Body of pancreas (tissue), 4 donors: ENCODE results near the gene L3MBTL1. TPM values are rescaled to one million over a fixed set of nuclear protein-coding genes. Genes with fewer than 3 reads are reported as not detected.

Experiments used
- ATAC-seq: fragments of 150-250 bp; one replicate; pipeline ENCODE4 v1.9.1; 2016
- DNase-seq, 4 donors: peaks; one replicate each; pipeline ENCODE4 v3.0.0-alpha.2; 2019
- H3K27ac ChIP-seq, 4 donors: fragments of 200-600 bp; sonication (generic); 1 replicate in 3 of 4; 2 replicates in 1 of 4; pipeline versions ENCODE4 v1.5.1 to v1.6.1; 2016 to 2019; ENCODE audit warnings: mild to moderate bottlenecking in 1 of 4, mixed read lengths in 1 of 4, moderate library complexity in 1 of 4
- H3K27me3 ChIP-seq, 2 donors: fragments of 200-600 bp; sonication (generic); one replicate each; pipeline ENCODE4 v1.6.0; 2016; ENCODE audit warnings: mild to moderate bottlenecking in 1 of 2
- H3K36me3 ChIP-seq, 2 donors: fragments of 200-600 bp; sonication (generic); replicated peaks in 1 of 2; 2 replicates each; pipeline ENCODE4 v1.5.1; 2016; ENCODE audit warnings: low read depth in 2 of 2; ENCODE audit not compliant: insufficient read depth in 1 of 2
- H3K4me1 ChIP-seq: fragments of 200-600 bp; sonication (generic); one replicate; pipeline ENCODE4 v1.6.0; 2016
- H3K4me3 ChIP-seq, 2 donors: fragments of 200-600 bp; sonication (generic); 1 replicate in 1 of 2; 2 replicates in 1 of 2; pipeline ENCODE4 v1.5.1; 2016 to 2019
- H3K9me3 ChIP-seq, 3 donors: fragments of 200-600 bp; sonication (generic); 1 replicate in 2 of 3; 2 replicates in 1 of 3; pipeline ENCODE4 v1.5.1; 2016
- CTCF ChIP-seq, 7 experiments: fragments of 450-650 bp in 4 of 7; fragments of 200-600 bp in 3 of 7; sonication (generic) in 3 of 7; IDR thresholded peaks; one replicate each; pipeline ENCODE4 v1.5.1; 2016 to 2019; ENCODE audit warnings: antibody characterized with exemption in 7 of 7
- POLR2A ChIP-seq, 3 donors: fragments of 450-650 bp; IDR thresholded peaks; one replicate each; pipeline ENCODE4 v1.6.1; 2016; ENCODE audit warnings: antibody characterized with exemption in 3 of 3, mild to moderate bottlenecking in 2 of 3
- WGBS, 2 donors: methylation state at CpG; one replicate each; pipeline ENCODE4 v1.1.5; 2017; 5-methylcytosine and 5-hydroxymethylcytosine counted together
- intact Hi-C: fragments of 100-400 bp; cut with DNase I; formaldehyde crosslinking; loops from one replicate; pipeline ENCODE4 v1.15.1; 2023
- total RNA-seq, 2 donors: library from RNA; depleted of rRNA; stranded (reverse); fragments of >200 nt; gene quantifications; one replicate each; pipeline ENCODE4 v1.1.0, GENCODE V29; 2016

Gene L3MBTL1
- total RNA-seq, 2 donors from 2014 or later: 4.9 to 10.1 TPM

GRCh38 chr20:43540673-43541060 is 33.2 kb downstream of the L3MBTL1 start:
- 97% methylated on average over 7 of the region's 7 CpGs for WGBS, 2 donors
- intact Hi-C loops: no loop called here
- DNase-seq (no peak), ATAC-seq (no peak)
- TF ChIP-seq CTCF (IDR thresholded peaks at IDR 0.05) (no peak), POLR2A (IDR thresholded peaks at IDR 0.05) (no peak)
- Histone ChIP-seq H3K4me1 (peaks cover 15% of the 10 kb centered on the region), H3K27me3 (no peaks in the 10 kb centered on the region), H3K4me3 (no peak overlapping the region), H3K36me3 (no peaks in the 10 kb centered on the region), H3K9me3 (no peaks in the 10 kb centered on the region), H3K27ac (no peak overlapping the region)

GRCh38 chr20:43541214-43541613 is 33.7 kb downstream of the L3MBTL1 start:
- H3K9me3 ChIP-seq: no peaks in the 10 kb centered on the region
- ATAC-seq: no peak
- TF ChIP-seq CTCF (IDR thresholded peaks at IDR 0.05): no peak
- TF ChIP-seq POLR2A (IDR thresholded peaks at IDR 0.05): no peak

GRCh38 chr20:43542161-43542560 is 34.7 kb downstream of the L3MBTL1 start:
- Histone ChIP-seq H3K4me3 (no peak overlapping the region), H3K27me3 (no peaks in the 10 kb centered on the region), H3K36me3 (no peaks in the 10 kb centered on the region), H3K4me1 (peaks cover 15% of the 10 kb centered on the region), H3K27ac (no peak overlapping the region), H3K9me3 (no peaks in the 10 kb centered on the region)
- intact Hi-C loops: no loop called here
- ATAC-seq (no peak), DNase-seq (no peak)
- WGBS, 2 donors: 65 to 70% methylated on average over 5 of the region's 5 CpGs
- TF ChIP-seq CTCF (IDR thresholded peaks at IDR 0.05): no peak
- TF ChIP-seq POLR2A (IDR thresholded peaks at IDR 0.05): no peak

More at GRCh38 chr20:43541214-43541613, 33.7 kb downstream of the L3MBTL1 start:
- intact Hi-C loops: no loop called here
- H3K4me3 ChIP-seq: no peak overlapping the region
- peaks cover 15% of the 10 kb centered on the region for H3K4me1 ChIP-seq
- H3K27ac ChIP-seq: no peak overlapping the region
- H3K27me3 ChIP-seq: no peaks in the 10 kb centered on the region
- DNase-seq: no peak
- no peaks in the 10 kb centered on the region for H3K36me3 ChIP-seq
- 67% methylated on average over 2 of the region's 2 CpGs for WGBS, 2 donors

GRCh38 chr20:43542674-43543073 is 35.2 kb downstream of the L3MBTL1 start:
- ATAC-seq (no peak), DNase-seq (no peak)
- Histone ChIP-seq H3K27ac (no peak overlapping the region), H3K27me3 (no peaks in the 10 kb centered on the region), H3K4me1 (peaks cover 15% of the 10 kb centered on the region), H3K4me3 (no peak overlapping the region), H3K9me3 (no peaks in the 10 kb centered on the region), H3K36me3 (no peaks in the 10 kb centered on the region)
- TF ChIP-seq POLR2A (IDR thresholded peaks at IDR 0.05): no peak
- no peak for TF ChIP-seq CTCF (IDR thresholded peaks at IDR 0.05)
- WGBS, 2 donors: 71 to 76% methylated on average over 4 of the region's 4 CpGs
- intact Hi-C loops: no loop called here

- Histone ChIP-seq H3K4me1 (peaks cover 15% of the 10 kb centered on the region), H3K4me3 (no peak overlapping the region), H3K27ac (no peak overlapping the region), H3K36me3 (no peaks in the 10 kb centered on the region), H3K9me3 (no peaks in the 10 kb centered on the region), H3K27me3 (no peaks in the 10 kb centered on the region)
- intact Hi-C loops: no loop called here
- DNase-seq (no peak), ATAC-seq (no peak)
- TF ChIP-seq POLR2A (IDR thresholded peaks at IDR 0.05): no peak
- TF ChIP-seq CTCF (IDR thresholded peaks at IDR 0.05): no peak
- WGBS, 2 donors: 88 to 95% methylated on average over 5 of the region's 5 CpGs
Measured at GRCh38 chr20:43543138-43543537, 35.6 kb downstream of the L3MBTL1 start.
